ENCODE data around the gene ARFGEF2. TPM values are rescaled to one million over a fixed set of nuclear protein-coding genes. Genes with fewer than 3 reads are reported as not detected.

ARFGEF2 gene
- total and polyA plus RNA-seq, 2 of the 4 experiments (the other 2 are of a cell fraction) = 10.3 to 39.1 TPM

DNA sequence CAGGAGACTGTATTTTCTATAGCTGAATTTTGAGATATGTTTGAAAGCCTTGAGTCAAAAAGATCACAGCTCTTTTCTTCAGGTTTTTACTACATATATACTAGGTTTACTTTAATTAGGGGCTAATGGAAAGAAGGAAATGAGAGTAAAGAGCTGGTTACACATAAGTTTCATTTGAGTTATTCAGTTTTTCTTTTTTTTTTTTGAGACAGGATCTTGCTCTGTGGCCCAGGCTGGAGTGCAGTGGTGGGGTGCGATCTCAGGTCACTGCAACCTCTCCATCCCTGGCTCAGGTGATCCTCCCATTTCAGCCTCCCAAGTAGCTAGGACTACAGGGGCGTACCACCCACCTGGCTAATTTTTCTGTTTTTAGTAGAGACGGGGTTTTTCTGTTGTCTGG is 4.8 kb downstream of the ARFGEF2 start:
- no peak overlapping the region for H2BK15ac ChIP-seq (ENCODE audit: low read depth, low read length)
- DNase-seq (no peak), ATAC-seq (ENCODE audit: low read depth) (no peak)
- H3K9ac ChIP-seq (ENCODE audit: low read depth, low read length) = no peak overlapping the region
- POLR2A ChIA-PET (ENCODE audit: unreplicated experiment) = no interaction called here
- H2AFZ ChIP-seq (replicated peaks; ENCODE audit: low read length, poor library complexity) = no peak overlapping the region
- BruUV-seq (replicated peaks) = no TSS peak
- H3K56ac ChIP-seq (ENCODE audit: extremely low read depth, insufficient read depth, low read length) = no peak overlapping the region
- H3K4me1 ChIP-seq (ENCODE audit: control insufficient read depth, insufficient read depth, low read length) = peaks cover 16% of the 10 kb centered on the region
- CTCF ChIA-PET = interaction anchor here (0.6 kb wide), 1 partner anchor 618 kb away, joined by 3 read pairs; no protein-coding TSS in a partner anchor
- H3K23ac ChIP-seq (ENCODE audit: low read depth, low read length) = no peak overlapping the region
- H3K4me3 ChIP-seq (ENCODE audit: insufficient read depth, low read depth, low read length) = no peak overlapping the region
- H2AK5ac ChIP-seq (ENCODE audit: low read depth, low read length) = no peak overlapping the region
- no peak overlapping the region for H4K91ac ChIP-seq (ENCODE audit: insufficient read depth, low read depth, low read length)
- no peak overlapping the region for H4K8ac ChIP-seq (ENCODE audit: low read depth in 2 of 2, low read length in 2 of 2)
- H2AK9ac ChIP-seq (replicated peaks; ENCODE audit: low read depth, low read length, poor library complexity) = no peak overlapping the region
- intact Hi-C loops (cut with micrococcal nuclease) (no loop called here), dilution Hi-C loops (cut with HindIII; ENCODE audit: low sequenced_read_pairs, unreplicated experiment) (no loop called here), in situ Hi-C loops (cut with MboI; ENCODE audit: low sequenced_read_pairs) (no loop called here)
- no peak overlapping the region for H2BK20ac ChIP-seq (ENCODE audit: low read depth, low read length)
- no peak overlapping the region for H3K4ac ChIP-seq (ENCODE audit: low read depth, low read length)
- H3K36me3 ChIP-seq (ENCODE audit: control insufficient read depth, insufficient read depth, low read length) = no peaks in the 10 kb centered on the region
- H3K9me3 ChIP-seq (ENCODE audit: control insufficient read depth, insufficient read depth, low read length) = no peaks in the 10 kb centered on the region
- H3K18ac ChIP-seq (ENCODE audit: low read depth, low read length) = no peak overlapping the region
- no peak overlapping the region for H3K14ac ChIP-seq (replicated peaks; ENCODE audit: low read depth, low read length)
- no peaks in the 10 kb centered on the region for H3K27me3 ChIP-seq (ENCODE audit: control insufficient read depth, insufficient read depth, low read length)
- no CpG with 5 or more reads among the region's 3 CpGs for WGBS, 2 experiments (ENCODE audit: extremely low coverage in 2 of 2, insufficient read length in 1 of 2)
- H4K20me1 ChIP-seq (ENCODE audit: insufficient read depth, low read length) = peaks cover 28% of the 10 kb centered on the region
- no peak for TF ChIP-seq POLR2A (IDR thresholded peaks at IDR 0.05; ENCODE audit: low read depth, low read length)
- TF ChIP-seq CTCF (conservative IDR thresholded peaks at IDR 0.05; ENCODE audit: low read depth, low read length) = no peak
- TF ChIP-seq MAFK (IDR thresholded peaks at IDR 0.05; ENCODE audit: low read depth, low read length) = no peak
- TF ChIP-seq USF2 (IDR thresholded peaks at IDR 0.05; ENCODE audit: low read depth, low read length) = no peak
- no peak for TF ChIP-seq MAZ (IDR thresholded peaks at IDR 0.05; ENCODE audit: borderline replicate concordance, low read depth, low read length)
- TF ChIP-seq BHLHE40 (IDR thresholded peaks at IDR 0.05; ENCODE audit: low read depth, low read length) = no peak
- H2BK120ac ChIP-seq (ENCODE audit: low read depth, low read length) = no peak overlapping the region
- peaks cover 31 to 75% of the 10 kb centered on the region in 2 experiments for H3K79me1 ChIP-seq (ENCODE audit: low read depth in 1 of 2, low read length in 2 of 2)
- no peak overlapping the region for H3K27ac ChIP-seq (ENCODE audit: insufficient read depth, low read length)
- H2BK5ac ChIP-seq (ENCODE audit: low read depth, low read length, poor library complexity, severe bottlenecking) = no peak overlapping the region
- H3K4me2 ChIP-seq (ENCODE audit: low read depth, low read length) = no peak overlapping the region
- H3K9me1 ChIP-seq (ENCODE audit: insufficient read depth, low read length) = peaks cover 14% of the 10 kb centered on the region
- H4K5ac ChIP-seq (ENCODE audit: low read depth, low read length) = no peak overlapping the region

Data from IMR-90 (cell line).